GM23338 (cell line): ENCODE measurements around the gene CCDC6.

Experiments
- CTCF ChIP-seq, 2 experiments: fragments of 200-600 bp in 1 of 2; sonication (generic) in 1 of 2; conservative IDR thresholded peaks; 2 replicates each; pipeline versions ENCODE4 v1.5.1 to v1.6.1; 2016 to 2017; ENCODE audit warnings: antibody characterized with exemption in 2 of 2, low read depth in 2 of 2, mild to moderate bottlenecking in 2 of 2, moderate library complexity in 1 of 2
- EZH2 ChIP-seq: fragments of 200-600 bp; sonication (generic); IDR thresholded peaks from one replicate; pipeline ENCODE4 v1.8.0; 2017; ENCODE audit warnings: antibody characterized with exemption, mild to moderate bottlenecking, low read depth; ENCODE audit not compliant: unreplicated experiment
- EZH2phosphoT487 ChIP-seq: fragments of 200-600 bp; sonication (generic); IDR thresholded peaks from one replicate; pipeline ENCODE4 v1.8.1; 2018; ENCODE audit warnings: antibody characterized with exemption; ENCODE audit not compliant: unreplicated experiment
- POLR2AphosphoS5 ChIP-seq: IDR thresholded peaks from 2 replicates; pipeline ENCODE4 v1.6.1; 2016; ENCODE audit warnings: antibody characterized with exemption, low read depth
- TF ChIP-seq, protein P1 (sequence below): IDR thresholded peaks from 2 replicates; pipeline ENCODE4 v1.6.1; 2016; ENCODE audit warnings: antibody characterized with exemption

DNA sequence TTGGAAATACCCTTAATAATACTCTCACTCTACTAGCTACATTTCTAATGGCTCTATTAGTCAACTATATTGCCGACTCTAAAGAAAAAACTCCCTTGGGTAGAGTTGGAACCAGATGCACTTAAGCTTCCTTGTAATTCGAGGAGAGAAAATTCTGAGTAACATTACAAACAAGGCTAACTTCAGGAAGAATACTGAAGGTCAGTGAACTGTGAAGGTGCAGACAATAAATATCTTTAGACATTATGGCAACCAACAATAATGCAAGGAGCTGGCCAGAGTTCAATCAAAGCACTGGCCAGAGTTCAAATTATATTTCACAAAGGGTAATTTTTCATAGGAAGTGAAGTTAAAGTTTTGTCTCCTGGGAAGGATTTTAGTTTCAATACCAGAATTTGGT, 112.4 kb downstream of the CCDC6 start:
- no peak for TF ChIP-seq CTCF (conservative IDR thresholded peaks at IDR 0.05; ENCODE audit: low read depth in 2 of 2)
- TF ChIP-seq, protein P1, sequence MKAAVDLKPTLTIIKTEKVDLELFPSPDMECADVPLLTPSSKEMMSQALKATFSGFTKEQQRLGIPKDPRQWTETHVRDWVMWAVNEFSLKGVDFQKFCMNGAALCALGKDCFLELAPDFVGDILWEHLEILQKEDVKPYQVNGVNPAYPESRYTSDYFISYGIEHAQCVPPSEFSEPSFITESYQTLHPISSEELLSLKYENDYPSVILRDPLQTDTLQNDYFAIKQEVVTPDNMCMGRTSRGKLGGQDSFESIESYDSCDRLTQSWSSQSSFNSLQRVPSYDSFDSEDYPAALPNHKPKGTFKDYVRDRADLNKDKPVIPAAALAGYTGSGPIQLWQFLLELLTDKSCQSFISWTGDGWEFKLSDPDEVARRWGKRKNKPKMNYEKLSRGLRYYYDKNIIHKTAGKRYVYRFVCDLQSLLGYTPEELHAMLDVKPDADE, result no peak
- no peak for TF ChIP-seq POLR2AphosphoS5
- no peak for TF ChIP-seq EZH2
- no peak for TF ChIP-seq EZH2phosphoT487
